Measurements from ENCODE around the gene FBXW4. TPM values are rescaled to one million over a fixed set of nuclear protein-coding genes. Genes with fewer than 3 reads are reported as not detected.

FBXW4 gene
- total and polyA plus RNA-seq, 2 of the 8 experiments (the other 6 are each of a cell fraction or from before 2014, with no cell fraction given) = 29.0 to 32.8 TPM

GRCh38 chr10:101693978-101694673, 844 bp downstream of the FBXW4 start (continued):
- TF ChIP-seq EZH2 (IDR thresholded peaks at IDR 0.05; ENCODE audit: low read depth, low read length, severe bottlenecking) = no peak

Measured in H1 (cell line).